Lower leg skin (tissue), 3 donors: ENCODE results near the gene GSTT2.

Source experiments
- CTCF ChIP-seq, 3 donors: fragments of 450-650 bp; IDR thresholded peaks; one replicate each; pipeline ENCODE4 v1.5.1; 2016; ENCODE audit warnings: antibody characterized with exemption in 3 of 3, mild to moderate bottlenecking in 3 of 3, moderate library complexity in 2 of 3
- POLR2A ChIP-seq, 2 donors: fragments of 450-650 bp; IDR thresholded peaks; one replicate each; pipeline ENCODE4 v1.6.1; 2016 to 2017; ENCODE audit warnings: antibody characterized with exemption in 2 of 2, mild to moderate bottlenecking in 1 of 2, moderate library complexity in 1 of 2

GRCh38 chr22:24026733-24027132 lies 46.8 kb downstream of the GSTT2 start:
- TF ChIP-seq CTCF (IDR thresholded peaks at IDR 0.05) (no peak), POLR2A (IDR thresholded peaks at IDR 0.05) (no peak)
